ENCODE data around the gene HBP1.
"Not testable (repeated sequence)": the region's sequence is repeated elsewhere in the genome, so short reads cannot be mapped to it uniquely, and the experiment has no call there.

HBP1 gene

GRCh38 chr7:107187774-107188173 lies 19.0 kb downstream of the HBP1 start:
- DNase-seq, result no peak

- DNase-seq, result no peak
Measured at GRCh38 chr7:107190090-107190489, 21.3 kb downstream of the HBP1 start.

GRCh38 chr7:107194052-107194451 lies 25.2 kb downstream of the HBP1 start:
- no peak for DNase-seq

GRCh38 chr7:107196834-107197610 lies 28.2 kb downstream of the HBP1 start:
- no peak for DNase-seq

GRCh38 chr7:107201795-107202450 lies 33.1 kb downstream of the HBP1 start:
- no peak for DNase-seq

- no peak for DNase-seq
Measured at GRCh38 chr7:107203607-107204006, 34.8 kb downstream of the HBP1 start.

- DNase-seq, result no peak
Measured at GRCh38 chr7:107206136-107206535, 37.3 kb downstream of the HBP1 start.

GRCh38 chr7:107206706-107207105 lies 37.9 kb downstream of the HBP1 start:
- no peak for DNase-seq

GRCh38 chr7:107207459-107207858 lies 38.7 kb downstream of the HBP1 start:
- no peak for DNase-seq

- DNase-seq, result no peak
Measured at GRCh38 chr7:107208024-107208521, 39.3 kb downstream of the HBP1 start.

GRCh38 chr7:107208563-107208962 lies 39.8 kb downstream of the HBP1 start:
- DNase-seq, result no peak

GRCh38 chr7:107209565-107209964 lies 40.8 kb downstream of the HBP1 start:
- DNase-seq, result no peak

- no peak for DNase-seq
Measured at GRCh38 chr7:107210400-107210799, 41.6 kb downstream of the HBP1 start.

- no peak for DNase-seq
Measured at GRCh38 chr7:107212725-107213124, 43.9 kb downstream of the HBP1 start.

GRCh38 chr7:107213193-107213788 lies 44.5 kb downstream of the HBP1 start:
- DNase-seq, result no peak

- DNase-seq, result no peak
Measured at GRCh38 chr7:107213945-107214344, 45.1 kb downstream of the HBP1 start.

GRCh38 chr7:107219563-107220244 lies 50.9 kb downstream of the HBP1 start:
- DNase-seq, result no peak

GRCh38 chr7:107220356-107220755 lies 51.6 kb downstream of the HBP1 start:
- DNase-seq, result no peak

- DNase-seq, result not testable (repeated sequence)
Measured at GRCh38 chr7:107220806-107221205, 52.0 kb downstream of the HBP1 start.

GRCh38 chr7:107224374-107225223 lies 55.8 kb downstream of the HBP1 start:
- no peak for DNase-seq

GRCh38 chr7:107228291-107228690 lies 59.5 kb downstream of the HBP1 start:
- DNase-seq, result no peak

GRCh38 chr7:107230334-107230733 lies 61.5 kb downstream of the HBP1 start:
- no peak for DNase-seq
